Skeletal muscle cell (primary cell): ENCODE measurements around the gene AMZ1.
"Not testable (repeated sequence)": the region's sequence is repeated elsewhere in the genome, so short reads cannot be mapped to it uniquely, and the experiment has no call there.

Experiments
- DNase-seq: peaks from one replicate; pipeline ENCODE4 v3.0.0-alpha.2; 2010; ENCODE audit warnings: low read depth
- H3K4me3 ChIP-seq: 2 replicates; pipeline ENCODE4 v1.5.1; 2011; ENCODE audit warnings: low read depth, mild to moderate bottlenecking, control low read depth, low read length, moderate library complexity

Gene AMZ1

DNA sequence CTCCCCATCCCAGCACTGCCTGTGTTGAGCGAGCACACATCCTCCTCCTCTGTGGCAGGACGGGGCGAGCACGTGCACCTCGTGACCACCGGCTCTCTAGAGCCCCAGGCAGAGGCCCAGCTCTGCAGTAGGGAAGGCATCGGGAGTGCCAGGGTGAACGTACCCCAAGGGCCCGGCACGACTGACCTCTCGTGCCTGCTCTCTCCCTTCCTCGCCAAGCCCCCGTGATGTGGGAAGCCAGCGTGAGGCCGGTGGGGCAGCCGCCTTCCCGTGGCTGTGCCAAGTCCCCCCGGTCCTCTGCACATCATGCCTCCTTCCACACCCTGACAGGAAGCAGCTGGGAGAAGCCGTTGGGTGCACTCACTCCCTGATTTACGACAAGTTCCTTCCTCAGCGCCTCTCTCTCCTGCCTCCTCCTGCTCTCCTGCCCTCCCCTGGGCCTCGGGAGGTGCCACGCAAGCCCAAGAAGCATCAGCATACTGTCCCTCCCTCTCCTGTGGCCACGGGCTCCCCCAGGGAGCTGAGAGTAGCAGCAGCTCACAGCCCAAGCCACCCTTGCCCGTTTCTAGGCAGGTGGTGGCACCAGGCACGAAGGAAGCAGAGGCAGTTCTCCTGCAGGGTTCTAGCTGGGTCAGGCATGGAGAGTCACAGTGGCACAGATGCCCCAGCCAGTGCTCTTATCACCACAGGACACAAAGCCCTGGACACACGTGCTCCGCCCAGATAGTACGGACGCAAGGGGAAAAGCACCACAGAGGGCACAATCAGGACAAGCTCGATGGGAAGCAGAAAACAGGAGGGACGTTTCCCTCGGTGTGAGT lies 47.0 kb downstream of the AMZ1 start:
- H3K4me3 ChIP-seq = no peak overlapping the region
- no peak for DNase-seq

- DNase-seq = no peak
- no peak overlapping the region for H3K4me3 ChIP-seq
Observed at GRCh38 chr7:2735744-2736143, 47.7 kb downstream of the AMZ1 start.

DNA sequence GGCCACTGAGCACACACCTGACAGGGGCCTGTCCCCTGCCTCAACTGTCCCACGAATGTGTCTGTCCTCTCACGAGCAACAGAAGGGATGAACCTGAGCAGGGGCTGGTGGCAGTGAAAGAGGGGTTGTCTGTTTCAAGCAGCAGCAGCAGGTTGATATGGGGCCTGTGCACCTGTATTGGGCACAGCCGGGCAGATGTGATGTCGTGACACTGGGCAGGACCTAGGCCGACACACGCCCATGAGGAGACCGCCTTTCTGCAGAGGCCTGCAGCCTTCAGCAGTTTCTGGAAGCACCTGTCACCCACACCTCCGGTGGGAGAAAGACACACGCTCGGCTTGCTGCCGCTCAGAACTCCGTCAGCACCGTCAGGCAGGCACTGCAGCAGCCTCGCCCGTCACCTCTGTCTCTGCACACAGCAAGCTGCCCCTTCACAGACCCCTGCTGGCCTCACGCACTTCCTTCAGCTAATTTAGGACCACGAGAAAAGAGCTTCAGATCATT lies 48.5 kb downstream of the AMZ1 start:
- H3K4me3 ChIP-seq = no peak overlapping the region
- no peak for DNase-seq

DNA sequence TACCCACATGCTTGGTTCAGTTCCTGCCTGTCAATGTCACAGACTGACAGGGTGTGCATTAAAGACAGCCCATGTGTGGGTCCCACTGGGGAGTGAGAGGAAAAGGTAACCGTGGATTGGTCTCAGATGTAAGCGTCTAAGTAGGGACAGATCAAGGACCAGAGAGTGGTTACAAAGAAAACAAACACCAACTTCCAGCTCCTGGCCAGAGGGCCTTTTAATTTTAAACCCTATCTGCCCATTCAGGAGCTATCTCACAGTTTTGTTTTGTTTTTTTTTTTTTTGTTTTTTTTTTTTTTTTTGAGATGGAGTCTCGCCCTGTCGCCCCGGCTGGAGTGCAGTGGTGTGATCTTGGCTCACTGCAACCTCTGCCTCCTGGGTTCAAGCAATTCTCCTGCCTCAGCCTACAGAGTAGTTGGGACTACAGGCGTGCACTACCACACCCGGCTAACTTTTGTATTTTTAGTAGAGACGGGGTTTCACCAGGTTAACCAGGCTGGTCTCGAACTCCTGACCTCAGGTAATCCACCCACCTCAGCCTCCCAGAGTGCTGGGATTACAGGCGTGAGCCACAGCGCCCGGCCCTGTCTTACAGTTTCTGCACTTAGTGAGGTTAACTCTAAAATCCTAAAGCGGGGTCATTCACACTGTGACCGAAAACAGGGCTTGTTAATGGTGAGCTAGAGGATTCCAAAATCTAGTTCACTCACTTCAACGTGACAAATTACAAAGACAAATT lies 49.2 kb downstream of the AMZ1 start:
- DNase-seq = not testable (repeated sequence)

GRCh38 chr7:2737771-2738540 lies 50.0 kb downstream of the AMZ1 start:
- DNase-seq = no peak
- H3K4me3 ChIP-seq = no peak overlapping the region

More for the DNA sequence above, 49.2 kb downstream of the AMZ1 start:
- not testable (repeated sequence) for H3K4me3 ChIP-seq

GRCh38 chr7:2738766-2739549 lies 51.0 kb downstream of the AMZ1 start:
- DNase-seq = no peak
- H3K4me3 ChIP-seq = no peak overlapping the region

DNA sequence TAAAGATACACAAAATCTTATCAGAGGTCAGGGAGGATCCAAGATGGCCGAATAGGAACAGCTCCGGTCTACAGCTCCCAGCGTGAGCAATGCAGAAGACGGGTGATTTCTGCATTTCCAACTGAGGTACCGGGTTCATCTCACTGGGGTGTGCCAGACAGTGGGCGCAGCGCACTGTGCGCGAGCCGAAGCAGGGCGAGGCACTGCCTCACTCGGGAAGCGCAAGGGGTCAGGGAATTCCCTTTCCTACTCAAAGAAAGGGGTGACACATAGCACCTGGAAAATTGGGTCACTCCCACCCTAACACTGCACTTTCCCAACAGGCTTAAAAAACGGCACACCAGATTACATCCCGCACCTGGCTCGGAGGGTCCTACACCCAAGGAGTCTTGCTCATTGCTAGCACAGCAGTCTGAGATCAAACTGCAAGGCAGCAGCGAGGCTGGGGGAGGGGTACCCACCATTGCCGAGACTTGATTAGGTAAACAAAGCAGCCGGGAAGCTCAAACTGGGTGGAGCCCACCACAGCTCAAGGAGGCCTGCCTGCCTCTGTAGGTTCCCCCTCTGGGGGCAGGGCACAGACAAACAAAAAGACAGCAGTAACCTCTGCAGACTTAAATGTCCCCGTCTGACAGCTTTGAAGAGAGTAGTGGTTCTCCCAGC lies 55.7 kb downstream of the AMZ1 start:
- DNase-seq, H3K4me3 ChIP-seq: not testable (repeated sequence)

- H3K4me3 ChIP-seq, DNase-seq: not testable (repeated sequence)
Observed at GRCh38 chr7:2748684-2749083, 60.7 kb downstream of the AMZ1 start.

DNA sequence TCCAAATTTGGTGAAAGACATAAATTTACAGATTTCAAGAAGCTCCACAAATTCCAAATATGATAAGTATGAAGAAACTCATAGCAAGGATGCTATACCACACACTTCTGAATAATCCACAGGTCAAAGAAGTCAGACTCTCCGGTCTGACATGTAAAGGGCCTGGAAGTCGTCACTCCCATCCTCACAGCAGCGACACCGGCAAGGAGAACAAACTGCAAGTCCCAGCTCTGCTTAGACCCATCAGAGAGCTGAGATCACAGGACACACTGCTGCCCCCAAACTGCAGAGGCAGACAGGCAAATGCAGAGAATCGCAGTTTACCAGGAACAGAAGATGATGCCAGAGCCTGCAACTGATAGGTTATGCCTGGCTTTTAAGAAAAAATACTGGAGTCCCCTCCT lies 62.0 kb downstream of the AMZ1 start:
- no peak for DNase-seq
- H3K4me3 ChIP-seq = no peak overlapping the region

- DNase-seq = no peak
- no peak overlapping the region for H3K4me3 ChIP-seq
Observed at GRCh38 chr7:2751086-2751485, 63.1 kb downstream of the AMZ1 start.

- DNase-seq = no peak
- H3K4me3 ChIP-seq = no peak overlapping the region
Observed at GRCh38 chr7:2753148-2753547, 65.1 kb downstream of the AMZ1 start.

DNA sequence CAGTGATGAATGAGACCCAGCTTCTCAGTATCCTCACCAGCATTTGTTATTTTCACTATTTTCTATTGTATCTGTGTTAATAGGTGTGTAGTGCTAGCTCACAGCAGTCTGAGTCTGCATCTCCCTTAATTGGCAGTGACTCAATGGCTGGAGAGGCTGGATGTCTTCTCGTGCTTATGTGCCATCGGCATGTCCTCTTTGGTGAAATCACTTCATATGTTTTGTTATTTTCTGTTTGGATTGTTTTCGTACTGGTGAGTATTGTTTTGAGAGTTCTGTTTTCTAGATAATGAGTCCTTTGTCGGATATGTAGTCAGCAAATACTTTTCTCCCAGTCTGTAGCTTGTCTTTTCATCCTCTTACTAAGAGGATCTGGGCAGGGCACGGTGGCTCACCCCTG lies 66.1 kb downstream of the AMZ1 start:
- H3K4me3 ChIP-seq = no peak overlapping the region
- no peak for DNase-seq

DNA sequence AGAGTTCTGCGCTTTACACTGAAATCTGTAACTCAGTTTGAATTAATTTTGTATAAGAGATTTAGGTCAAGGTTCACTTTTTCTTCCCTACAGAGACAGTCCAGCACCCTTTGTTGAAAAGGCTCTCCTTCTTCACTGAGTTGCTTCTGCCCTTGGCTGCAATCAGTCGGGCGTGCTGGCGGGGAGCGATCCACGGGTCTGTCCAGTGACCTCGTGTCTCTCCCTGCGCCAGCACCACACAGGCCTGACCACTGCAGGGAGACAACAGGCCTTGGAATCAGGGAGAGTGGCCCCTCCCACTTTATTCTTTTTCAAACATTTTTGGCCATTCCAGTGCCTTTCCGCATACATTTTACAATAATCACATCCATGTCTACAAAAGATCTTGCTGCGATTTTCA lies 66.9 kb downstream of the AMZ1 start:
- no peak overlapping the region for H3K4me3 ChIP-seq
- no peak for DNase-seq

GRCh38 chr7:2755531-2755930 lies 67.5 kb downstream of the AMZ1 start:
- no peak for DNase-seq
- H3K4me3 ChIP-seq = no peak overlapping the region

DNA sequence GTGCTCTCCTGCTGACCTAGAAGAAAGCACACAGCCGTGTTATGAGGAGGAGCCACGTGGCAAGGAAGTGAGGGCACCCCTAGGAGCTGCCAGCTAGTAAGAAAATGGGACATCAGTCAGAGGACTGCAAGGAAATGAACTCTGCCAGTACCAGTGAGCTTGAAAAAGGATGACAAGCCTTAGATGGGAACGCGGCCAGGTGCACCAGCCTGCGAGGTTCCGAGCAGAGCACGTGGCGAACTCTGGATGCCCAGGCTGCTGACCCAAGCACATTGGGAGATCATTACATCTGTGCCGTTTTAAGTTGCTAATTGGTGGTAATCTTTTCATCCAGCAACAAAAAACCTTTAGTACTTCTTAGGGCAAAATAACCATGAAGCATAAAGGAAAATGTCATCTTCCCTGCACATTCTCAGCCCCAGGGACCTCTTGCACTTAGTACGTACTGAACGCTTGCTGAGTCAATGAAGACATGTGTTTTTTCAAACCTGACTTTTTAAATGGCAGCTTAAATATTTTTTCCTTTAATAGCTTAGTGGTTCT lies 69.4 kb downstream of the AMZ1 start:
- DNase-seq = no peak
- peak overlapping the region; percentile 4 for H3K4me3 ChIP-seq

- peak; percentile 97 for DNase-seq
- H3K4me3 ChIP-seq = peak overlapping the region; percentile 27
Observed at GRCh38 chr7:2757904-2758672, 70.1 kb downstream of the AMZ1 start.

DNA sequence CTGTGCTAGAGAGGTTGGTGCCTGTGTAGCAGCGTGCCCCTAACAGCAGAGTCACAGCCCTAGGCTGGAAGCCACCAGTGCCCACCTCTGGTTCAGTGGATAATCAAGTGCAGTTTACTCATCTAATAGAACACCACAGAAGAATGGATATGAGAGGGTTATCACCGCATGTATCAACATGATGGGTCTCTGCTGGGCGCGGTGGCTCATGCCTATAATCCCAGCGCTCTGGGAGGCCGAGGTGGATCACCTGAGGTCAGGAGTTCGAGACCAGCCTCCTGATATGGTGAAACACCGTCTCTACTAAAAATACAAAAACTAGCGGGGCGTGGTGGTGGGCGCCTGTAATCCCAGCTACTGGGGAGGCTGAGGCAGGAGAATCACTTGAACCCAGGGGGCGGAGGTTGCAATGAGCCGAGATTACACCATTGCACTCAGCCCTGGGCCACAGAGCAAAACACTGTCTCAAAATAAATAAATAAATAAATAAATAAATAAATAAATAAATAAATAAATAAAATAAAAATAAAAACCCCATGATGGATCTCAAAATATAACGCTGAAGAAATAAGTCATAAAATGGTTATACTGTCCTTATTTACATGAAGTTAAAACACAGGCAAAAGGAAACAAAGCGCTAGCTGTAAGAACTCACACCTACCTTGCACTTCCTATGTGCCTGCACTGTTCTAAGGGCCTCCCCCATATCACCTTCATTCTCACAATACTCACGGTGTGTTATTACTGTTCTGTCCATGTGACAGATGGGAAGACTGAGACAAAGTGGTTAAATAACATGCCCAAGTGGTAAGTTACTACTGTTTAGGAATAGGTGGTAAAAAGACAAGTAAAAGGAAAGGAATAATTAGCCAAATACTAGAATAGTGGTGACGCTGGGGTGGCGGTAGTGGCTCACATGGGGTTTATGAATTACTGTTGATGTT lies 70.9 kb downstream of the AMZ1 start:
- DNase-seq = no peak
- peak overlapping the region; percentile 27 for H3K4me3 ChIP-seq
